ENCODE data around the gene MAMSTR.
A peak's percentile ranks its signal among the peaks of the same experiment; 100 is the strongest.

- TF ChIP-seq CTCF (conservative IDR thresholded peaks at IDR 0.05; ENCODE audit: low read depth, low read length): peak; percentile 44
- TF ChIP-seq CEBPB (IDR thresholded peaks at IDR 0.05; ENCODE audit: low read depth, low read length): no peak
- TF ChIP-seq POLR2A (IDR thresholded peaks at IDR 0.05; ENCODE audit: low read depth, low read length): no peak
- no peak for TF ChIP-seq BHLHE40 (IDR thresholded peaks at IDR 0.05; ENCODE audit: low read depth, low read length)
- TF ChIP-seq, protein P1, sequence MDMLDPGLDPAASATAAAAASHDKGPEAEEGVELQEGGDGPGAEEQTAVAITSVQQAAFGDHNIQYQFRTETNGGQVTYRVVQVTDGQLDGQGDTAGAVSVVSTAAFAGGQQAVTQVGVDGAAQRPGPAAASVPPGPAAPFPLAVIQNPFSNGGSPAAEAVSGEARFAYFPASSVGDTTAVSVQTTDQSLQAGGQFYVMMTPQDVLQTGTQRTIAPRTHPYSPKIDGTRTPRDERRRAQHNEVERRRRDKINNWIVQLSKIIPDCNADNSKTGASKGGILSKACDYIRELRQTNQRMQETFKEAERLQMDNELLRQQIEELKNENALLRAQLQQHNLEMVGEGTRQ (IDR thresholded peaks at IDR 0.05; ENCODE audit: low read depth, low read length): no peak
- TF ChIP-seq RAD21 (IDR thresholded peaks at IDR 0.05; ENCODE audit: low read length): peak; percentile 44
- TF ChIP-seq FOS (IDR thresholded peaks at IDR 0.05; ENCODE audit: low read depth, low read length): no peak
These were observed 19.3 kb upstream of the MAMSTR start for GRCh38 chr19:48738557-48739403.
